ENCODE measurements around the gene IYD.
"Not testable (repeated sequence)": the region's sequence is repeated elsewhere in the genome, so short reads cannot be mapped to it uniquely, and the experiment has no call there.

Gene IYD

DNA sequence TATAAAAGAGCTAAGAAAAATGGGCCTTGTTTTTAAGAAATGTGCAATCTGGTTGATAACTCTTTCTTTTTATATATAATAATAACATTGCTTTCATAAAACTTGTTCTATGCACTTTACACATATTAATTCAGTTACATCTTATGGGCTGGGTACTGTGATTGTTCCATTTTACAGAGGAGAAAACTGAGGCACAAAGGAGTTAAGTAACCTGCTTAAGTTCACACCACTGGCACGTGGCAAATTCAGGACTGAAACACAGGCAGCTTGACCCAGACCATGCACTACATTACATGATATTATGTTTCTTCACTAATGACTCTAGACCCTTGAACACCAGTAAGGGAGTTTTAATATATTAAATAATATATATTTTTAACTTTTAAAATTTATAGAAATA is 15.4 kb upstream of the IYD start:
- Histone ChIP-seq H3K36me3 (ENCODE audit: control insufficient read depth, low read depth, low read length) (no peaks in the 10 kb centered on the region), H3K27me3 (ENCODE audit: control insufficient read depth, insufficient read depth, low read length) (no peaks in the 10 kb centered on the region), H3K9ac (ENCODE audit: low read length) (no peak overlapping the region), H3K27ac (ENCODE audit: low read length) (no peak overlapping the region), H3K4me3 (ENCODE audit: low read length) (no peak overlapping the region), H3K9me3 (ENCODE audit: control insufficient read depth, low read depth, low read length) (no peaks in the 10 kb centered on the region), H3K4me1 (ENCODE audit: control insufficient read depth, low read depth, low read length) (no peaks in the 10 kb centered on the region)

DNA sequence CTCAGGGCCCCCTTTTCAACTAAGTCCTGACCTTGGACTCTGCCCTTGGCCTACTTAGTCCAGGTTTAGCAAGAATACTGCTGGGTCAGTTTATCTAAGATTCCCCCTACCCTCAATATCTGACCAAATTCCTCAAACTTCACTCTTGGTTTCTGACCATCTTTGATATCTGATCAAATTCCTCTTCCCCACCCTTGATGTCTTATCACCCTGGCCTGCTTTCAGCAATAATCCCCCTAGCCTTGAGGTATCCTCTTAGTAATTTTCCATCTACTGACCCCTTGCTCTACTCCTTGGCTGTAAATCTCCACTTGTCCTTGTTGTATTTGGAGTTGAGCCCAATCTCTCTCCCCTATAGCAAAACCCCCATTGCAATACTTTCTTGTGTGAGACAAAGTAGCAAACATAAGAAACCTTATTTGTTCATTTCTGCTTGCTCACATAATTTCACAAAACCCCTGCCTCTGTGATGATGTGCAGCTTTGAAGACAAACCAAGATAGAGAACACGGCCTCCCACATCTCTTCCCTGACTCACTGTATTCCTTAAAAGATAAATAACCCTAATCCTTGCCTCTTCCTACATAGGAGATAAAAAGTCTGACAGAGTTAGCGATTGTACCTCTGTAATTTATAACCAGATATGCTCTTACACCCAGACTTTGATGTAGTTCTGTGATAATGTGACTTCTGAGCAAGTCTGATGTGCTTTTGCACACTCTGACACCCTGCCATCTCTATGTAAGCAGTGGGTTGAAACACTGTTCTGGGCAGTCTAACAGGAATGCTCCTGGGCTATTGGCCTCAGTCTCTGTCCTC is 13.8 kb upstream of the IYD start:
- H3K27ac ChIP-seq (ENCODE audit: low read length): no peak overlapping the region

DNA sequence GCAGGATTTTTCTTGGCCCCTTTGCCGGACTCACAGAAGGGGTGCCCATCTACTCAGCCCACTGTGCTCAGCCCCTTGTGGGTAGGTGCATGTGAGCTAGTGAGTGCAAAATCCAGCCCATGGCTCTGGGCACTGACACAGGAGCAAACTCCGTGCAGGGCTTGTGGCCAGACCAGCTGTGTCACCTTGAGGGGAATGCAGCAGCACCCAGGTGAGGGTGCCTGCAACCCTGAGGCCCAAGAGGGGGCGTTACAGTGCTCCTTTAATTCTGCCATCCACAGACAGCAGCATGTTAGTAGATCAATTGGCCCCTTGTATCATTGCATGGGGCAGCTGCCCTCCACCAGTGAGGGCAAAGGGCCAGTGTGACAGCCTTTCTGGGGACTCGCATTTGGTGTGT is 12.9 kb upstream of the IYD start:
- Histone ChIP-seq H3K27me3 (ENCODE audit: control insufficient read depth, insufficient read depth, low read length) (no peaks in the 10 kb centered on the region), H3K9ac (ENCODE audit: low read length) (no peak overlapping the region), H3K4me1 (ENCODE audit: control insufficient read depth, low read depth, low read length) (no peaks in the 10 kb centered on the region), H3K4me3 (ENCODE audit: low read length) (no peak overlapping the region), H3K27ac (ENCODE audit: low read length) (no peak overlapping the region), H3K36me3 (ENCODE audit: control insufficient read depth, low read depth, low read length) (no peaks in the 10 kb centered on the region), H3K9me3 (ENCODE audit: control insufficient read depth, low read depth, low read length) (no peaks in the 10 kb centered on the region)

More for the DNA sequence above, 13.8 kb upstream of the IYD start:
- Histone ChIP-seq H3K36me3 (ENCODE audit: control insufficient read depth, low read depth, low read length) (no peaks in the 10 kb centered on the region), H3K9ac (ENCODE audit: low read length) (no peak overlapping the region), H3K9me3 (ENCODE audit: control insufficient read depth, low read depth, low read length) (no peaks in the 10 kb centered on the region), H3K4me3 (ENCODE audit: low read length) (no peak overlapping the region), H3K4me1 (ENCODE audit: control insufficient read depth, low read depth, low read length) (no peaks in the 10 kb centered on the region), H3K27me3 (ENCODE audit: control insufficient read depth, insufficient read depth, low read length) (no peaks in the 10 kb centered on the region)

DNA sequence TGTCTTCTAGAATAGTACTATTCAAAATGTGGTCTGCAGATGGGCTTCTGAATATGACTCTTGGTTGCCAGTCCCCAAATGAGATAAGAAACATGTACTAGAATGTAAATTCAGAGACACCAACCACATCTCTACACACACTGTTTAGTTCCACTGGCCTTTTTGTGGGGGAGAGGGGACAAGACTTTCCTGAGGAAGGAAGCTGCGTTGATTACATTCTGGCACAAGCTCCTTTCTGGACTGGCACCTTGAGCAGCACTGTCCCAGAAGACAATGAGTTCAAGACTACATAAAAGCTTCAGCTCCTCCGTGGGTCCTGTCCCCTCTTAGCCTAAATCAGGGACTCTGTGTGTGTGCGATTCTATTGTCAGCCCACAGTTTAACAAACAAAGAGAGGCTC is 6.9 kb upstream of the IYD start:
- Histone ChIP-seq H3K27me3 (ENCODE audit: control insufficient read depth, insufficient read depth, low read length) (no peaks in the 10 kb centered on the region), H3K4me3 (ENCODE audit: low read length) (no peak overlapping the region), H3K4me1 (ENCODE audit: control insufficient read depth, low read depth, low read length) (no peaks in the 10 kb centered on the region), H3K27ac (ENCODE audit: low read length) (no peak overlapping the region), H3K36me3 (ENCODE audit: control insufficient read depth, low read depth, low read length) (no peaks in the 10 kb centered on the region), H3K9me3 (ENCODE audit: control insufficient read depth, low read depth, low read length) (no peaks in the 10 kb centered on the region), H3K9ac (ENCODE audit: low read length) (no peak overlapping the region)

DNA sequence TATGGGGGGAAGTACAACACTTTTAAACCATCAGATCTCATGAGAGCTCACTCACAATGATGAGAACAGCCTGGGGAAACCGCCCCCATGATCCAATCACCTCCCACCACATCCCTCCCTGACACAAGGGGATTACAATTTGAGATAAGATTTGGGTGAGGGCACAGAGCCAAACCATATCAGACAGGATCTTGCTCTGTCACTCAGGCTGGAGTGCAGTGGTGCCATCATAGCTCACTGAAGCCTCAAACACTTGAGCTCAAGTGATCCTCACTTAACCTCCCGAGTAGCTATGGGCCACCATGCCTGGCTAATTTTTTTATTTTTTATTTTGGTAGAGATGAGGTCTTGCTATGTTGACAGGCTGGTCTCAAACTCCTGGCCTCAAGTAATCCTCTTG is 5.1 kb upstream of the IYD start:
- no peak overlapping the region for H3K9ac ChIP-seq (ENCODE audit: low read length)
- H3K4me3 ChIP-seq (ENCODE audit: low read length): no peak overlapping the region
- no peaks in the 10 kb centered on the region for H3K4me1 ChIP-seq (ENCODE audit: control insufficient read depth, low read depth, low read length)
- no peak overlapping the region for H3K27ac ChIP-seq (ENCODE audit: low read length)
- no peaks in the 10 kb centered on the region for H3K9me3 ChIP-seq (ENCODE audit: control insufficient read depth, low read depth, low read length)
- H3K36me3 ChIP-seq (ENCODE audit: control insufficient read depth, low read depth, low read length): no peaks in the 10 kb centered on the region
- H3K27me3 ChIP-seq (ENCODE audit: control insufficient read depth, insufficient read depth, low read length): no peaks in the 10 kb centered on the region

DNA sequence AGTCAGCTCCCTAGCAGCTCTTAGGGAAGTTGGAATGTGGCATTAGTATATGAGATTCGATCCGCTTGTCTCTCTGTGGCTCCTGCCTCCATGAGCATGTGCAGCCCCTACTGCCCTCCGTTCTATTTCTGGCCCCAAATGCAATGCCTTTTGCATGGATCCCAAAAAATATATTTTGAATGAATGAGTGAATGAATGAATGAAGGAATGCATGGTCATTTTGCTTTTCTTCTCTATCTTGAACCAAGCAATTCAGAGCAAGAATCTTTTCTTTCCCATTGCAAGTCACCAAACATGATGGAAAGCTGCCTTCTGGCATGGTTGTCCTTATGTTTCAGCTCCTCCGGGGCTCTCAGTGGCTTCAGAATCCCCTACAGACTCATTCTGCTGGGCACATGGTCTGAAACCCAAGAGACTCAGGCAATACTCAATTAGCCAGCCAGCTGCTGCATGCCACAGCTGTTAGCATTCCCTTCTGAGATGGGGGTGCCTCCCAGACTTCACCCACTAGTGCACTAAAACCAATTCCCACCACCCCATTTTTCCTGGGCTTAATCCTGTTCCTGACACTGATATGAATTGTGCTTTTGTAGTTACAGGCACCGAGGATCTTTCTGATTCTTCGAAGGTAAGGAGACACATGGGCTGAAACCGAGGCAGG is 2.6 kb upstream of the IYD start:
- Histone ChIP-seq H3K27ac (ENCODE audit: low read length) (no peak overlapping the region), H3K27me3 (ENCODE audit: control insufficient read depth, insufficient read depth, low read length) (no peaks in the 10 kb centered on the region), H3K9ac (ENCODE audit: low read length) (no peak overlapping the region), H3K4me3 (ENCODE audit: low read length) (no peak overlapping the region), H3K9me3 (ENCODE audit: control insufficient read depth, low read depth, low read length) (no peaks in the 10 kb centered on the region), H3K4me1 (ENCODE audit: control insufficient read depth, low read depth, low read length) (no peaks in the 10 kb centered on the region), H3K36me3 (ENCODE audit: control insufficient read depth, low read depth, low read length) (no peaks in the 10 kb centered on the region)

DNA sequence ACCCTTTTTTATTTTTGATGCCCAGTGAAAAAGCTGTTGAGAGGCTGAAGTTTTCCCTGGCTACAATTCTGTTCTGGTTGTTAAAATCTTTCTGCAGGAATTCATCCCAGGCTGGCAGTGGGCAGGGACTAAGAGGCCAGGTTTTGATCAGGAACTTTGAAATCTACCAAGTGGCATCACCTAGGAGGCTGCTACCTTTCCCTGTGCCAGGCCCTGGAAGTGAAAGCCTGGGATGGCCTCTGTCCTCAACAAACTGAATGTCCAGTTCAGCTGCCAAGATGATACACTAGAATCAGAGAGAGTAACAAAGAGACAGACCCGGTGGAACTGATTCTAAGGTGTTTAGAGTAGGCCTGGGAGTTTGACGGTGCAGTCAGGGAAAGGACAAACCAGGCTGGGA is 596 bp downstream of the IYD start:
- Histone ChIP-seq H3K9ac (ENCODE audit: low read length) (no peak overlapping the region), H3K4me3 (ENCODE audit: low read length) (no peak overlapping the region), H3K27ac (ENCODE audit: low read length) (no peak overlapping the region), H3K9me3 (ENCODE audit: control insufficient read depth, low read depth, low read length) (no peaks in the 10 kb centered on the region), H3K27me3 (ENCODE audit: control insufficient read depth, insufficient read depth, low read length) (no peaks in the 10 kb centered on the region), H3K36me3 (ENCODE audit: control insufficient read depth, low read depth, low read length) (no peaks in the 10 kb centered on the region), H3K4me1 (ENCODE audit: control insufficient read depth, low read depth, low read length) (no peaks in the 10 kb centered on the region)

DNA sequence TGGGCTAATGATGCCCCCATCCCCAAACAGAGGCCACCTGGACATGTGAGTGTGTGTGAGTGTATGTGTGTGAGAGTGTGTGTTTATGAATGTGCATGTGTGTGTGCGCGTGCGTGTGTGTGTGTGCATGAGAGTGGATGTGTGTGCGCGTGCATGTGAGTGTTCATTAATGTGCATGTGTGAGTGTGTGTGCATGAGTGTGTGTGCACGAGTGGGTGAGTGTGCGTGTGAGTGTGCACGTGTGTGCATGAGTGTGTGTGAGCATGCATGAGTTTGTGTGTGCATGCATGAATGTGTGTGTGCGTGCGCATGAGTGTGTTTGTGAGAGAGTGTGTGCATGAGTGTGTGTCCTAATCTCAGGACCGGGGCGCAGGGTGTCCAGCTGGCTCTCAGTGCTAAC is 1.3 kb downstream of the IYD start:
- no peak overlapping the region for H3K4me3 ChIP-seq (ENCODE audit: low read length)
- no peaks in the 10 kb centered on the region for H3K4me1 ChIP-seq (ENCODE audit: control insufficient read depth, low read depth, low read length)
- H3K27me3 ChIP-seq (ENCODE audit: control insufficient read depth, insufficient read depth, low read length): no peaks in the 10 kb centered on the region
- no peak overlapping the region for H3K9ac ChIP-seq (ENCODE audit: low read length)
- H3K9me3 ChIP-seq (ENCODE audit: control insufficient read depth, low read depth, low read length): no peaks in the 10 kb centered on the region
- H3K27ac ChIP-seq (ENCODE audit: low read length): no peak overlapping the region
- no peaks in the 10 kb centered on the region for H3K36me3 ChIP-seq (ENCODE audit: control insufficient read depth, low read depth, low read length)

DNA sequence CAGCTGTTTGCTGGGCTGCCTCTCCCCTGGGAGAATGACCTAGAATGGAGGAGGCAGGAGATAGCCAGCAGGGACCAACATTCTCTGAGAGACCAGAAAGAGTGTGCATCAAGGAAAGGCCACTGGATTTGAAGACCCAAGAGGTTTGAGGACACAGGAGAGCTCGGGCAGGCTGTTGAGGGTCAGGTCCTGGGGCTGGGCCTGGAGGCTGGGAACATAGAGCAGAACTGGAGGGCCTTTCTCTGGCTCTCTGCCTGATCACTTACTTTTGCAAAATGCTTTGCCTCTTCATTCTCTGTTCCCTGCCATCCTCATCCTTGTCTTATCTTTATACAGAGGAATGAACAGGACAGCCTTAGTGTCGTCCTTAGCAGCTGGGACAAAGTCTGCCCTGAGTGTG is 2.5 kb downstream of the IYD start:
- Histone ChIP-seq H3K27ac (ENCODE audit: low read length) (no peak overlapping the region), H3K9ac (ENCODE audit: low read length) (no peak overlapping the region), H3K9me3 (ENCODE audit: control insufficient read depth, low read depth, low read length) (no peaks in the 10 kb centered on the region), H3K36me3 (ENCODE audit: control insufficient read depth, low read depth, low read length) (no peaks in the 10 kb centered on the region), H3K4me3 (ENCODE audit: low read length) (no peak overlapping the region), H3K27me3 (ENCODE audit: control insufficient read depth, insufficient read depth, low read length) (no peaks in the 10 kb centered on the region), H3K4me1 (ENCODE audit: control insufficient read depth, low read depth, low read length) (no peaks in the 10 kb centered on the region)

DNA sequence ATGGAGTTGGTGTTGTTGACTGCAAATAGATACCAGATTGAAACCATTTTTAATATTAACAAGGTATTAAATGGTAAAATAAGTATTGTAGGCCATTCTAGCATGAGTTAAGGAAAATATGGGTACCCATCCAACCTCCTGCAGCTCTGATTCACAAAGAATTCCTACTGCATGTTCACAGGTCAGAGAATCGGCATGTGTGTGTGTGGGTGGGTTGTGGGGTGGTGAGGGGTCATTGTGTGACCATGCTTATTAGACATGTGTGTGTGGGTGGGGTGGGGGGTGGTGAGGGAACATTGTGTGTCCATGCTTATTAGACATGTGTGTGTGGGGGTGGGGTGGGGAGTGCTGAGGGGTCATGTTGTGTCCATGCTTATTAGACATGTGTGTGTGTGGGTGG is 3.2 kb downstream of the IYD start:
- Histone ChIP-seq H3K9ac (ENCODE audit: low read length) (no peak overlapping the region), H3K4me3 (ENCODE audit: low read length) (no peak overlapping the region), H3K9me3 (ENCODE audit: control insufficient read depth, low read depth, low read length) (no peaks in the 10 kb centered on the region), H3K4me1 (ENCODE audit: control insufficient read depth, low read depth, low read length) (no peaks in the 10 kb centered on the region), H3K27ac (ENCODE audit: low read length) (no peak overlapping the region), H3K36me3 (ENCODE audit: control insufficient read depth, low read depth, low read length) (no peaks in the 10 kb centered on the region), H3K27me3 (ENCODE audit: control insufficient read depth, insufficient read depth, low read length) (no peaks in the 10 kb centered on the region)

DNA sequence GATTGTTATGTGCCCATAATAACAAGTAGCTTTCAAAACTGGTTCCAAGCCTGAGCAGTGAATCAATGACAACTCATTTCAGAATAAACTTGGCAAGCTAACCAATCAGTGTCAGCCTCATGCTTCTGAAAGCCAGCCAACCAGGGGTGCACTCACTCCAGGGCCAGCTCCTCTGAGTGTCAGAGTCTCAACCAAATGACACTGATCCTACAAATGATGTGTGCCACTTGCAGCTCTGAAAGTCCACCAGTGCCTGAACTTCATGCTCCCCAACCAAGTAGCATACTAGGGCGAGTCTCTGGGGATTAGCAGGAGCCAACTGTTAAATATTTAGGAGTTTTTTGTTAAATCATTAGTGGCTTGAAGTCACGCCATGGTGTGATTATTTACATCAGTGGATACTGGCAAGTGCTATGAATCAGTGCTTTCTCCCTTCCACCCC is 4.5 kb downstream of the IYD start:
- H3K9me3 ChIP-seq (ENCODE audit: control insufficient read depth, low read depth, low read length): no peaks in the 10 kb centered on the region
- H3K4me3 ChIP-seq (ENCODE audit: low read length): no peak overlapping the region
- no peaks in the 10 kb centered on the region for H3K27me3 ChIP-seq (ENCODE audit: control insufficient read depth, insufficient read depth, low read length)
- H3K36me3 ChIP-seq (ENCODE audit: control insufficient read depth, low read depth, low read length): no peaks in the 10 kb centered on the region
- no peak overlapping the region for H3K27ac ChIP-seq (ENCODE audit: low read length)
- no peak overlapping the region for H3K9ac ChIP-seq (ENCODE audit: low read length)
- H3K4me1 ChIP-seq (ENCODE audit: control insufficient read depth, low read depth, low read length): no peaks in the 10 kb centered on the region

DNA sequence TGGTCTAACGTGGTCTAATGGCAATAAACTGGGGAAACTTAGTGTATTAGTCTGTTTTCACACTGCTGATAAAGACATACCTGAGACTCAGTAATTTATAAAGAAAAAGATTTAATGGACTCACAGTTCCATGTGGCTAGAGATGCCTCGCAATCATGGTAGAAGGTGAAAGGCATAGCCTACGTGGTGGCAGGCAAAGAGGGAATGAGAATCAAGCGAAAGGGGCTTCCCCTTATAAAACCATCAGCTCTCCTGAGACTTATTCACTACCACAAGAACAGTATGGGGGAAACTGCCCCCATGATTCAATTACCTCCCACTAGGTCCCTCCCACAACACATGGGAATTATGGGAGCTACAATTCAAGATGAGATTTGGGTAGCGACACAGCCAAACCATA is 5.5 kb downstream of the IYD start:
- not testable (repeated sequence) for H3K9me3 ChIP-seq (ENCODE audit: control insufficient read depth, low read depth, low read length); H3K27ac ChIP-seq (ENCODE audit: low read length); H3K27me3 ChIP-seq (ENCODE audit: control insufficient read depth, insufficient read depth, low read length); H3K4me1 ChIP-seq (ENCODE audit: control insufficient read depth, low read depth, low read length); H3K36me3 ChIP-seq (ENCODE audit: control insufficient read depth, low read depth, low read length); H3K9ac ChIP-seq (ENCODE audit: low read length); H3K4me3 ChIP-seq (ENCODE audit: low read length)
